ENCODE results near the gene CBARP. TPM values are rescaled to one million over a fixed set of nuclear protein-coding genes. Genes with fewer than 3 reads are reported as not detected.
A peak's percentile ranks its signal among the peaks of the same experiment; 100 is the strongest.

CBARP gene
- total and polyA plus RNA-seq, 2 of the 13 experiments (the other 11 are each of a cell fraction or from before 2014, with no cell fraction given), result 1.2 to 1.4 TPM

DNA sequence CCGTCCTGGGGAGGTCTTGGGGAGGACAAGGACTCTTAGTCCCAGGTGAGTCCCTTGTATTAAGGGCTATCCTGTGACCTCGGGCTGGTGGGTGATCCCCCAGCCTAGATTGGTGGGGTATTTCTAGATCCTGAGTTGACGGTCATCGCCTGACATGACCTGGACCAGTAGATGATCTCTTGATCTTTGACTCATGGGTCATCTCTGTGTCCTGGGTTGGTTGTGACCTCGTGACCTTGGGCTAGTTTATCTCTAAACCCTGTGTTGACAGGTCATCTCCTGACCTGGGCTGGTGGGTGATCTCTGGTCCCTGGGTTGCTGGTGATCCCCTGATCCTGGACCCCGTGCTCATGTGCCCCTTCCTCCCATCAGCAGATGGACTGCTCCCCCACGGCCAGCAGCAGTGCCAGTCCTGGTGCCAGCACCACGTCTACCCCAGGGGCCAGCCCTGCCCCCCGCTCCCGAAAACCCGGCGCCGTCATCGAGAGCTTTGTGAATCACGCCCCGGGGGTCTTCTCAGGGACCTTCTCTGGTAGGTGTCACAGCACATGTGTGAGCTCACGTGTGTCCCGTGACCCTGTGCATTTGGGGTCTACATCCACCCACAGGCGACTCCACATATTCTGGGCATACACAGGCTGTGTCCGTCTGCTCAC is 16.9 kb upstream of the CBARP start (continued):
- no peak for TF ChIP-seq USF2 (IDR thresholded peaks at IDR 0.05; ENCODE audit: low read depth, low read length)
- no peak for TF ChIP-seq USF2 (CRISPR knock-in tag; IDR thresholded peaks at IDR 0.05; ENCODE audit: borderline replicate concordance)
- TF ChIP-seq KDM4B (CRISPR knock-in tag; IDR thresholded peaks at IDR 0.05), result no peak
- peak; percentile 48; the same call in 1 of the 2 replicates for TF ChIP-seq TARDBP (CRISPR knock-in tag; IDR thresholded peaks at IDR 0.05)
- no peak for TF ChIP-seq ASH2L (IDR thresholded peaks at IDR 0.05; ENCODE audit: insufficient read length, low read depth, low read length)
- TF ChIP-seq TBL1XR1 (IDR thresholded peaks at IDR 0.05; ENCODE audit: borderline replicate concordance, low read length, partially characterized antibody), result no peak
- no peak for TF ChIP-seq REST (IDR thresholded peaks at IDR 0.05; ENCODE audit: borderline replicate concordance in 1 of 2, low read depth in 1 of 2, low read length in 2 of 2)
- no peak for TF ChIP-seq ZNF574 (CRISPR knock-in tag; IDR thresholded peaks at IDR 0.05)
- TF ChIP-seq ERF (CRISPR knock-in tag; IDR thresholded peaks at IDR 0.05), result peak; percentile 61; the same call in 1 of the 2 replicates
- TF ChIP-seq HOXA9 (CRISPR knock-in tag; IDR thresholded peaks at IDR 0.05; ENCODE audit: borderline replicate concordance), result no peak
- no peak for TF ChIP-seq ZNF614 (CRISPR knock-in tag; IDR thresholded peaks at IDR 0.05; ENCODE audit: borderline replicate concordance)
- no peak for TF ChIP-seq TMF1 (CRISPR knock-in tag; IDR thresholded peaks at IDR 0.05; ENCODE audit: low read depth)
- TF ChIP-seq TEAD3 (CRISPR knock-in tag; optimal IDR thresholded peaks at IDR 0.05; ENCODE audit: borderline replicate concordance), result peak; percentile 30
- no peak for TF ChIP-seq MATR3 (CRISPR knock-in tag; IDR thresholded peaks at IDR 0.05)
- no peak for TF ChIP-seq TCF7L2 (IDR thresholded peaks at IDR 0.05; ENCODE audit: low read depth, low read length)
- TF ChIP-seq ZBTB7B (CRISPR knock-in tag; IDR thresholded peaks at IDR 0.05), result peak; percentile 51; the same call in 1 of the 2 replicates
- TF ChIP-seq U2AF2 (IDR thresholded peaks at IDR 0.05; ENCODE audit: low read depth, low read length), result no peak
- TF ChIP-seq AHR (CRISPR knock-in tag; IDR thresholded peaks at IDR 0.05), result no peak
- no peak for TF ChIP-seq HBP1 (CRISPR knock-in tag; IDR thresholded peaks at IDR 0.05; ENCODE audit: low read depth)
- no peak for TF ChIP-seq PRMT3 (CRISPR knock-in tag; IDR thresholded peaks at IDR 0.05; ENCODE audit: borderline replicate concordance, low read depth)
